K562 (cell line): ENCODE results near the gene BMPR2. TPM values are rescaled to one million over a fixed set of nuclear protein-coding genes. Genes with fewer than 3 reads are reported as not detected.
A peak's percentile ranks its signal among the peaks of the same experiment; 100 is the strongest.
"Not testable (repeated sequence)": the region's sequence is repeated elsewhere in the genome, so short reads cannot be mapped to it uniquely, and the experiment has no call there.

Source experiments
- ATAC-seq: fragments of 200-7000 bp; cut with Tn5 transposase; 3 replicates; pipeline ENCODE4 v1.9.1; 2020; ENCODE audit warnings: moderate library complexity
- BruUV-seq: library from RNA; stranded (reverse); fragments of 400-500 nt; replicated peaks from 2 replicates; lab custom pipeline; 2021; lab: Mats Ljungman, UMichigan
- CTCF ChIA-PET: fragments of 300-600 bp; formaldehyde crosslinking; extraction: SDS; loops from one replicate; lab custom pipeline; 2021; ENCODE audit warnings: low intra/inter-chr PET ratio; lab: Yijun Ruan, JAX
- POLR2A ChIA-PET: fragments of 300-600, 350-650 bp; sonication (Branson Sonifier 250); formaldehyde crosslinking; extraction: SDS; loops from one replicate; lab custom pipeline; 2021; ENCODE audit warnings: antibody characterized with exemption, inconsistent platforms; lab: Yijun Ruan, JAX
- DNase-seq, 4 experiments: peaks; one replicate each; pipeline versions ENCODE4 v3.0.0 to v3.0.0-alpha.2; 2011 to 2018; ENCODE audit warnings: low spot score in 3 of 4, mixed read lengths in 3 of 4; ENCODE audit errors: extremely low read depth in 1 of 4
- FAIRE-seq: peaks from 2 replicates; lab custom pipeline; 2011; peaks lifted over from hg19 to GRCh38; lab: Jason Lieb, UNC
- H2AFZ ChIP-seq: 2 replicates; pipeline ENCODE4 v1.6.0; 2011; ENCODE audit warnings: low read depth, low read length, control low read depth, inconsistent platforms
- H3K27ac ChIP-seq: fragments of 200-600 bp; 3 replicates; pipeline ENCODE4 v1.8.0; 2011; ENCODE audit warnings: low read depth, mild to moderate bottlenecking, control low read depth, inconsistent platforms, low read length, moderate library complexity, mixed read lengths; ENCODE audit errors: extremely low read depth
- H3K27me3 ChIP-seq, 2 experiments: fragments of 300-600 bp in 1 of 2; 2 replicates in 1 of 2; 3 replicates in 1 of 2; pipeline versions ENCODE4 v1.6.0 to v1.8.0; 2011; ENCODE audit warnings: inconsistent platforms in 2 of 2, low read length in 2 of 2, mild to moderate bottlenecking in 1 of 2, mixed read lengths in 1 of 2, moderate library complexity in 1 of 2; ENCODE audit not compliant: control insufficient read depth in 2 of 2, insufficient read depth in 2 of 2
- H3K36me3 ChIP-seq: fragments of 300-600 bp; 3 replicates; pipeline ENCODE4 v1.8.0; 2011; ENCODE audit warnings: mild to moderate bottlenecking, low read length, inconsistent platforms; ENCODE audit not compliant: control insufficient read depth, insufficient read depth
- H3K4me1 ChIP-seq, 2 experiments: fragments of 200-600 bp in 1 of 2; replicated peaks in 1 of 2; 2 replicates in 1 of 2; 3 replicates in 1 of 2; pipeline versions ENCODE4 v1.5.1 to v1.8.0; 2011; ENCODE audit warnings: inconsistent platforms in 2 of 2, low read length in 2 of 2, mild to moderate bottlenecking in 1 of 2, mixed read lengths in 1 of 2, moderate library complexity in 1 of 2; ENCODE audit not compliant: control insufficient read depth in 2 of 2, insufficient read depth in 2 of 2
- H3K4me2 ChIP-seq: 2 replicates; pipeline ENCODE4 v1.6.1; 2011; ENCODE audit warnings: low read length, control low read depth, inconsistent platforms, mixed read lengths; ENCODE audit not compliant: insufficient read depth
- H3K4me3 ChIP-seq: fragments of 200-600 bp; sonication (generic), shearing (Covaris generic); 2 replicates; pipeline ENCODE4 v1.5.1; 2016; ENCODE audit warnings: control low read depth, inconsistent platforms
- H3K79me2 ChIP-seq: fragments of 200-600 bp; 3 replicates; pipeline ENCODE4 v1.8.0; 2011; ENCODE audit warnings: low read length, inconsistent platforms; ENCODE audit not compliant: control insufficient read depth, insufficient read depth
- H3K9ac ChIP-seq, 2 experiments: 2 replicates each; pipeline versions ENCODE4 v1.6.0 to v1.6.1; 2011; ENCODE audit warnings: low read depth in 2 of 2, low read length in 2 of 2, control low read depth in 1 of 2, inconsistent platforms in 1 of 2, mild to moderate bottlenecking in 1 of 2, mixed read lengths in 1 of 2; ENCODE audit not compliant: insufficient read depth in 1 of 2
- H3K9me1 ChIP-seq: one replicate; pipeline ENCODE4 v1.6.0; 2011; ENCODE audit warnings: inconsistent platforms, mild to moderate bottlenecking, low read length, moderate library complexity; ENCODE audit not compliant: control insufficient read depth, insufficient read depth
- H3K9me3 ChIP-seq: replicated peaks from 2 replicates; pipeline ENCODE4 v1.5.1; 2011; ENCODE audit warnings: low read depth, low read length, inconsistent platforms; ENCODE audit not compliant: control insufficient read depth, insufficient read depth
- H4K20me1 ChIP-seq: replicated peaks from 2 replicates; pipeline ENCODE4 v1.6.1; 2011; ENCODE audit warnings: low read length, inconsistent platforms, mixed read lengths; ENCODE audit not compliant: control insufficient read depth, insufficient read depth
- HNRNPL ChIP-seq: fragments of 200-400 bp; formaldehyde crosslinking; IDR thresholded peaks from 2 replicates; pipeline ENCODE4 v1.6.1; 2017; ENCODE audit warnings: low read depth, mild to moderate bottlenecking, low read length
- SMARCB1 ChIP-seq: IDR thresholded peaks from 2 replicates; pipeline ENCODE4 v1.6.1; 2011; ENCODE audit warnings: improper control_type of control experiment, low read depth; ENCODE audit not compliant: insufficient read length
- whole genome bisulfite sequencing: fragments of 100-300 bp; shearing (Covaris generic); methylation state at CpG from one replicate; pipeline ENCODE4 v1.1.6; 2016; ENCODE audit warnings: low coverage, mixed read lengths; ENCODE audit not compliant: insufficient coverage; ENCODE audit errors: missing lambda C conversion rate; 5-methylcytosine and 5-hydroxymethylcytosine counted together
- in situ Hi-C: fragments of 300-500 bp; cut with MboI; formaldehyde crosslinking; loops from 4 replicates; pipeline ENCODE4 v1.15.0; 2018; ENCODE audit warnings: inconsistent platforms, mixed read lengths
- intact Hi-C: fragments of 100-400 bp; cut with micrococcal nuclease; formaldehyde crosslinking; loops from 2 replicates; pipeline ENCODE4 v1.14.2; 2022
- polyA plus RNA-seq, 8 experiments: library from polyadenylated mRNA; depleted of rRNA in 4 of 8; stranded (reverse) in 5 of 8; unstranded in 3 of 8; fragments of >200 nt; fragmentation: Nextera tagmentation in 2 of 8; fragmentation: Illumina TruSeq in 1 of 8; extraction: Ambion mirVana in 2 of 8; extraction: Trizol in 1 of 8; gene quantifications; 2 replicates each; pipeline versions ENCODE4 v1.2.1 to v1.2.3, GENCODE V29; 2011 to 2014; ENCODE audit warnings: inconsistent platforms in 1 of 8, missing spikeins in 1 of 8
- total RNA-seq, 7 experiments: library from RNA; depleted of rRNA in 6 of 7; stranded (reverse); fragments of >200 nt in 6 of 7; fragmentation: Illumina TruSeq in 2 of 7; extraction: Trizol in 2 of 7; gene quantifications; 2 replicates each; pipeline versions ENCODE4 v1.2.1 to v1.2.3, GENCODE V29; 2011 to 2021; ENCODE audit warnings: low replicate concordance in 1 of 7
- TF ChIP-seq, protein P1 (sequence below): fragments of 450-650 bp; IDR thresholded peaks from 2 replicates; pipeline ENCODE4 v1.7.1; 2018; ENCODE audit warnings: mild to moderate bottlenecking, low read depth; ENCODE audit not compliant: partially characterized antibody
- TF ChIP-seq, protein P2 (sequence below): fragments of 450-650 bp; IDR thresholded peaks from 2 replicates; pipeline ENCODE4 v1.6.1; 2016; ENCODE audit warnings: antibody characterized with exemption
- TF ChIP-seq, protein P3 (sequence below): sonication (generic); formaldehyde crosslinking; IDR thresholded peaks from 2 replicates; pipeline ENCODE4 v1.8.1; 2023; ENCODE audit warnings: mild to moderate bottlenecking, missing genetic modification reagents

The BMPR2 gene
- total and polyA plus RNA-seq, 9 of the 15 experiments (the other 6 are each of a cell fraction or from before 2014, with no cell fraction given) = 0.73 to 5.0 (median 3.3) TPM

DNA sequence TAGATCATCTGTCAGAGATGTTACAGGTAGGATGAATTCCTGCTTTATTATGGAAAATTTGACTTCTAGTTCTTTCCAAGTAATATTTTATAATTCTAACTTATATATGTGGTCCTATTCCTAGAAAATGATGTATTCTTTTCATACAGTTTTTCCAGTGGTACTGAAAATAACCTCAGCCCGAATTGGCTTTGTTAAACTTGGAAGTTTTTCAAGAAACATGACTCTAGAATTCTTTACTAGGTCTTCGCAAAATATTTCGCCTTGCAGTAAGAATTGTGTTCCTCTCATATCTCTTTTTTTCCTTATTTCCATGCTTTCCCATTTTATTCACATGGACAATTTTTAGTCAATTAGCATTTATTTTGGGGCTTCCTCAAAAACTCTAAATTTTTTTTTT is 60.5 kb downstream of the BMPR2 start (continued):
- TF ChIP-seq, protein P1, sequence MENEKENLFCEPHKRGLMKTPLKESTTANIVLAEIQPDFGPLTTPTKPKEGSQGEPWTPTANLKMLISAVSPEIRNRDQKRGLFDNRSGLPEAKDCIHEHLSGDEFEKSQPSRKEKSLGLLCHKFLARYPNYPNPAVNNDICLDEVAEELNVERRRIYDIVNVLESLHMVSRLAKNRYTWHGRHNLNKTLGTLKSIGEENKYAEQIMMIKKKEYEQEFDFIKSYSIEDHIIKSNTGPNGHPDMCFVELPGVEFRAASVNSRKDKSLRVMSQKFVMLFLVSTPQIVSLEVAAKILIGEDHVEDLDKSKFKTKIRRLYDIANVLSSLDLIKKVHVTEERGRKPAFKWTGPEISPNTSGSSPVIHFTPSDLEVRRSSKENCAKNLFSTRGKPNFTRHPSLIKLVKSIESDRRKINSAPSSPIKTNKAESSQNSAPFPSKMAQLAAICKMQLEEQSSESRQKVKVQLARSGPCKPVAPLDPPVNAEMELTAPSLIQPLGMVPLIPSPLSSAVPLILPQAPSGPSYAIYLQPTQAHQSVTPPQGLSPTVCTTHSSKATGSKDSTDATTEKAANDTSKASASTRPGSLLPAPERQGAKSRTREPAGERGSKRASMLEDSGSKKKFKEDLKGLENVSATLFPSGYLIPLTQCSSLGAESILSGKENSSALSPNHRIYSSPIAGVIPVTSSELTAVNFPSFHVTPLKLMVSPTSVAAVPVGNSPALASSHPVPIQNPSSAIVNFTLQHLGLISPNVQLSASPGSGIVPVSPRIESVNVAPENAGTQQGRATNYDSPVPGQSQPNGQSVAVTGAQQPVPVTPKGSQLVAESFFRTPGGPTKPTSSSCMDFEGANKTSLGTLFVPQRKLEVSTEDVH = no peak
- TF ChIP-seq, protein P2, sequence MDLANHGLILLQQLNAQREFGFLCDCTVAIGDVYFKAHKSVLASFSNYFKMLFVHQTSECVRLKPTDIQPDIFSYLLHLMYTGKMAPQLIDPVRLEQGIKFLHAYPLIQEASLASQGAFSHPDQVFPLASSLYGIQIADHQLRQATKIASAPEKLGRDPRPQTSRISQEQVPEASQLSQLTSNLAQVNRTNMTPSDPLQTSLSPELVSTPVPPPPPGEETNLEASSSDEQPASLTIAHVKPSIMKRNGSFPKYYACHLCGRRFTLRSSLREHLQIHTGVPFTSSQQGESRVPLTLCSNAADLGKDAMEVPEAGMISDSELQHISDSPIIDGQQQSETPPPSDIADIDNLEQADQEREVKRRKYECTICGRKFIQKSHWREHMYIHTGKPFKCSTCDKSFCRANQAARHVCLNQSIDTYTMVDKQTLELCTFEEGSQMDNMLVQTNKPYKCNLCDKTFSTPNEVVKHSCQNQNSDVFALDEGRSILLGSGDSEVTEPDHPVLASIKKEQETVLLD = no peak
- no peak for TF ChIP-seq SMARCB1
- no peak for TF ChIP-seq HNRNPL

- H3K4me3 ChIP-seq, FAIRE-seq, CTCF ChIA-PET, in situ Hi-C loops, H3K9me3 ChIP-seq, H4K20me1 ChIP-seq, H3K9me1 ChIP-seq, H3K36me3 ChIP-seq, H3K79me2 ChIP-seq, H3K27ac ChIP-seq, H3K27me3 ChIP-seq, POLR2A ChIA-PET, H3K4me1 ChIP-seq, H2AFZ ChIP-seq, ATAC-seq, intact Hi-C loops, H3K9ac ChIP-seq, BruUV-seq, DNase-seq, H3K4me2 ChIP-seq: not testable (repeated sequence)
- TF ChIP-seq, protein P3, sequence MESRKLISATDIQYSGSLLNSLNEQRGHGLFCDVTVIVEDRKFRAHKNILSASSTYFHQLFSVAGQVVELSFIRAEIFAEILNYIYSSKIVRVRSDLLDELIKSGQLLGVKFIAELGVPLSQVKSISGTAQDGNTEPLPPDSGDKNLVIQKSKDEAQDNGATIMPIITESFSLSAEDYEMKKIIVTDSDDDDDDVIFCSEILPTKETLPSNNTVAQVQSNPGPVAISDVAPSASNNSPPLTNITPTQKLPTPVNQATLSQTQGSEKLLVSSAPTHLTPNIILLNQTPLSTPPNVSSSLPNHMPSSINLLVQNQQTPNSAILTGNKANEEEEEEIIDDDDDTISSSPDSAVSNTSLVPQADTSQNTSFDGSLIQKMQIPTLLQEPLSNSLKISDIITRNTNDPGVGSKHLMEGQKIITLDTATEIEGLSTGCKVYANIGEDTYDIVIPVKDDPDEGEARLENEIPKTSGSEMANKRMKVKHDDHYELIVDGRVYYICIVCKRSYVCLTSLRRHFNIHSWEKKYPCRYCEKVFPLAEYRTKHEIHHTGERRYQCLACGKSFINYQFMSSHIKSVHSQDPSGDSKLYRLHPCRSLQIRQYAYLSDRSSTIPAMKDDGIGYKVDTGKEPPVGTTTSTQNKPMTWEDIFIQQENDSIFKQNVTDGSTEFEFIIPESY (CRISPR knock-in tag) = peak; percentile 63; the same call in 1 of the 2 replicates
- 92% methylated on average over 9 of the region's 24 CpGs for WGBS
These were observed 64.0 kb downstream of the BMPR2 start for GRCh38 chr2:202440117-202440516.
